OCI-LY3 (cell line): ENCODE data around the gene SOHLH2.

ENCODE experiments used
- H2AFZ ChIP-seq: fragments of 200-600, 300-600 bp; shearing (Covaris generic); 2 replicates; pipeline ENCODE4 v1.6.0; 2014; ENCODE audit warnings: antibody characterized with exemption, low read depth, low read length
- H3K27ac ChIP-seq: fragments of 200-600, 300-600 bp; sonication (generic); 2 replicates; pipeline ENCODE4 v1.5.1; 2014; ENCODE audit warnings: mild to moderate bottlenecking, low read length, moderate library complexity, mixed read lengths
- H3K27me3 ChIP-seq: fragments of 200-600, 300-600 bp; sonication (generic); 2 replicates; pipeline ENCODE4 v1.6.1; 2014; ENCODE audit warnings: low read depth, low read length, mixed read lengths
- H3K36me3 ChIP-seq: fragments of 200-600, 300-600 bp; sonication (generic); replicated peaks from 2 replicates; pipeline ENCODE3; 2014; ENCODE audit warnings: low read depth, low read length, mixed read lengths
- H3K4me1 ChIP-seq: fragments of 300-600, 200-600 bp; sonication (generic); 2 replicates; pipeline ENCODE4 v1.6.1; 2014; ENCODE audit warnings: low read length, mixed read lengths
- H3K4me2 ChIP-seq: fragments of 200-600, 300-600 bp; sonication (generic); 2 replicates; pipeline ENCODE4 v1.6.1; 2014; ENCODE audit warnings: low read length, mixed read lengths
- H3K4me3 ChIP-seq: fragments of 300-600, 200-600 bp; sonication (generic); 2 replicates; pipeline ENCODE4 v1.5.1; 2014; ENCODE audit warnings: antibody characterized with exemption, mild to moderate bottlenecking, low read length, moderate library complexity
- H3K79me2 ChIP-seq: fragments of 300-600, 200-600 bp; shearing (Covaris generic); 2 replicates; pipeline ENCODE4 v1.6.1; 2014; ENCODE audit warnings: mild to moderate bottlenecking, low read length, mixed read lengths
- H3K9ac ChIP-seq: fragments of 300-600, 200-600 bp; shearing (Covaris generic); 2 replicates; pipeline ENCODE4 v1.6.0; 2014; ENCODE audit warnings: mild to moderate bottlenecking, low read length, moderate library complexity
- H3K9me3 ChIP-seq: fragments of 200-600, 300-600 bp; shearing (Covaris generic); 2 replicates; pipeline ENCODE4 v1.6.1; 2014; ENCODE audit warnings: low read length, mixed read lengths; ENCODE audit not compliant: insufficient read depth
- H4K20me1 ChIP-seq: fragments of 200-600, 300-600 bp; sonication (generic); 2 replicates; pipeline ENCODE4 v1.6.1; 2016; ENCODE audit warnings: low read length, mixed read lengths; ENCODE audit not compliant: insufficient read depth
- CTCF ChIP-seq: fragments of 200-600, 300-600 bp; sonication (generic); IDR thresholded peaks from 2 replicates; pipeline ENCODE4 v1.5.1; 2014; ENCODE audit warnings: antibody characterized with exemption, low read length, low read depth
- EZH2phosphoT487 ChIP-seq: fragments of 200-600 bp; shearing (Covaris generic); IDR thresholded peaks from 2 replicates; pipeline ENCODE4 v1.6.1; 2018; ENCODE audit warnings: antibody characterized with exemption, mixed run types, low read depth

Gene SOHLH2

GRCh38 chr13:36214163-36214921 lies at the start of gene SOHLH2:
Gene SOHLH2 (minus strand): TSS chr13:36214556. CDS start chr13:36214526, 30 bp downstream.
- H3K4me1 ChIP-seq = no peaks in the 10 kb centered on the region
- TF ChIP-seq EZH2phosphoT487 = no peak
- no peak for TF ChIP-seq CTCF
- H2AFZ ChIP-seq = no peak within 1 kb of the TSS
- H3K9me3 ChIP-seq = no peaks in the 10 kb centered on the region; the same call in 1 of the 2 replicates
- no peaks in the 10 kb centered on the region for H3K36me3 ChIP-seq
- H3K4me2 ChIP-seq = no peak within 1 kb of the TSS
- H3K27ac ChIP-seq = no peak within 1 kb of the TSS
- H3K27me3 ChIP-seq = no peaks in the 10 kb centered on the region
- no peaks in the 10 kb centered on the region for H4K20me1 ChIP-seq
- H3K79me2 ChIP-seq = no peaks in the 10 kb centered on the region
- H3K9ac ChIP-seq = no peak within 1 kb of the TSS
- no peak within 1 kb of the TSS for H3K4me3 ChIP-seq

GRCh38 chr13:36261976-36262375 lies 47.6 kb upstream of the SOHLH2 start:
- Histone ChIP-seq H3K9ac (no peak overlapping the region), H3K27ac (no peak overlapping the region), H3K4me2 (no peak overlapping the region)

GRCh38 chr13:36261011-36261410 lies 46.7 kb upstream of the SOHLH2 start:
- no peaks in the 10 kb centered on the region for H3K9me3 ChIP-seq
- H3K4me1 ChIP-seq = peaks cover 5% of the 10 kb centered on the region; the same call in 1 of the 2 replicates
- H3K36me3 ChIP-seq = no peaks in the 10 kb centered on the region
- no peak overlapping the region for H3K4me2 ChIP-seq
- no peak overlapping the region for H3K9ac ChIP-seq
- TF ChIP-seq EZH2phosphoT487 = no peak
- TF ChIP-seq CTCF = no peak
- H4K20me1 ChIP-seq = no peaks in the 10 kb centered on the region
- H3K4me3 ChIP-seq = no peak overlapping the region
- H3K27ac ChIP-seq = no peak overlapping the region
- no peaks in the 10 kb centered on the region for H3K79me2 ChIP-seq
- no peaks in the 10 kb centered on the region for H3K27me3 ChIP-seq
- no peak overlapping the region for H2AFZ ChIP-seq

More at GRCh38 chr13:36261976-36262375, 47.6 kb upstream of the SOHLH2 start:
- Histone ChIP-seq H3K79me2 (no peaks in the 10 kb centered on the region), H3K4me1 (peaks cover 5% of the 10 kb centered on the region; the same call in 1 of the 2 replicates), H2AFZ (no peak overlapping the region), H3K27me3 (no peaks in the 10 kb centered on the region), H3K36me3 (no peaks in the 10 kb centered on the region), H3K9me3 (no peaks in the 10 kb centered on the region), H4K20me1 (no peaks in the 10 kb centered on the region), H3K4me3 (no peak overlapping the region)
- TF ChIP-seq CTCF (no peak), EZH2phosphoT487 (no peak)

- Histone ChIP-seq H3K27ac (no peak overlapping the region), H3K27me3 (no peaks in the 10 kb centered on the region), H3K9me3 (no peaks in the 10 kb centered on the region), H3K9ac (no peak overlapping the region), H3K79me2 (no peaks in the 10 kb centered on the region), H4K20me1 (no peaks in the 10 kb centered on the region), H2AFZ (no peak overlapping the region), H3K4me3 (no peak overlapping the region), H3K4me1 (peaks cover 5% of the 10 kb centered on the region; the same call in 1 of the 2 replicates), H3K36me3 (no peaks in the 10 kb centered on the region), H3K4me2 (no peak overlapping the region)
- TF ChIP-seq CTCF = no peak
- TF ChIP-seq EZH2phosphoT487 = no peak
Observed at GRCh38 chr13:36259361-36260137, 45.2 kb upstream of the SOHLH2 start.
